Heart right ventricle (tissue), 16 donors: Measurements from ENCODE around the gene FBN1. TPM values are rescaled to one million over a fixed set of nuclear protein-coding genes. Genes with fewer than 3 reads are reported as not detected.

Source experiments
- ATAC-seq, 8 donors: fragments of 200-7000 bp; cut with Tn5 transposase; one replicate each; pipeline ENCODE4 v1.9.1; 2020; ENCODE audit warnings: mild to moderate bottlenecking in 8 of 8, moderate library complexity in 8 of 8, moderate number of reproducible peaks in 1 of 8
- DNase-seq, 2 donors: peaks; one replicate each; pipeline ENCODE4 v3.0.0-alpha.2; 2020
- H3K27ac ChIP-seq, 10 donors: fragments of 200-600 bp; sonication (generic) in 2 of 10; one replicate each; pipeline versions ENCODE4 v1.5.0 to v1.8.0; 2020 to 2022; ENCODE audit warnings: mild to moderate bottlenecking in 3 of 10
- H3K27me3 ChIP-seq, 7 donors: fragments of 200-600 bp; one replicate each; pipeline ENCODE4 v1.8.0; 2021 to 2022; ENCODE audit warnings: mild to moderate bottlenecking in 2 of 7
- H3K36me3 ChIP-seq, 9 donors: fragments of 200-600 bp; sonication (generic) in 1 of 9; one replicate each; pipeline versions ENCODE4 v1.5.0 to v1.8.0; 2020 to 2022; ENCODE audit warnings: mild to moderate bottlenecking in 2 of 9
- H3K4me1 ChIP-seq, 9 donors: fragments of 200-600 bp; sonication (generic) in 1 of 9; one replicate each; pipeline versions ENCODE4 v1.5.0 to v1.8.0; 2020 to 2022; ENCODE audit warnings: mild to moderate bottlenecking in 4 of 9
- H3K4me3 ChIP-seq, 10 donors: fragments of 200-600 bp; sonication (generic) in 2 of 10; one replicate each; pipeline versions ENCODE4 v1.5.0 to v1.8.0; 2020 to 2022; ENCODE audit warnings: mild to moderate bottlenecking in 7 of 10, moderate library complexity in 2 of 10
- H3K9me3 ChIP-seq, 11 donors: fragments of 200-600 bp in 10 of 11; sonication (generic) in 2 of 11; one replicate each; pipeline versions ENCODE4 v1.5.0 to v1.8.0; 2013 to 2022; ENCODE audit warnings: mild to moderate bottlenecking in 2 of 11, control low read depth in 1 of 11, moderate library complexity in 1 of 11
- CTCF ChIP-seq, 9 donors: fragments of 200-600 bp; sonication (generic) in 2 of 9; IDR thresholded peaks; one replicate each; pipeline versions ENCODE4 v1.5.0 to v1.8.0; 2021 to 2022; ENCODE audit warnings: antibody characterized with exemption in 9 of 9, mild to moderate bottlenecking in 5 of 9, moderate library complexity in 1 of 9
- WGBS, 2 donors: extraction: QIAGEN DNeasy Blood & Tissue Kit; methylation state at CpG; one replicate each; pipeline ENCODE4 v1.1.7; 2013; ENCODE audit warnings: inconsistent platforms in 1 of 2; 5-methylcytosine and 5-hydroxymethylcytosine counted together
- intact Hi-C, 10 donors: fragments of 100-400 bp; cut with DNase I; formaldehyde crosslinking; loops; one replicate each; pipeline versions ENCODE4 v1.11.1 to v1.14.2; 2022
- polyA plus RNA-seq, 2 donors: library from polyadenylated mRNA; stranded (reverse); fragments of 200-250 nt; gene quantifications; one replicate each; pipeline ENCODE4 v1.2.3, GENCODE V29; 2013
- total RNA-seq, 10 donors: library from RNA; stranded (reverse); fragmentation: NEBNext Ultra II Directional in 3 of 10; extraction: Animal tissue kit (Norgen Biotek cat#: 25700) in 3 of 10; gene quantifications; one replicate each; pipeline versions ENCODE4 v1.2.1 to v1.2.4, GENCODE V29; 2021 to 2023
- donor health status: Arrhythmogenic right ventricular cardiomyopathy.
- donor health status: ischemic (EF 13 %, LVEDD 7.1; RV severe dilation, severe dysfunction).
- donor health status: healthy with polysubstance abuse.
- donor health status: DM: no; HTN: yes; CAD: no.
- donor health status: DM: no; HTN: no; CAD: no.
- donor health status: ischemic (EF 25% LVEDD 6.9; RV normal size, moderate dysfunction).
- donor health status: ischemic (EF 25% LVEDD 5.7; RV mildly dilated, moderate dysfunction).
- donor health status: healthy.
- donor health status: DM: yes; HTN: yes; CAD: no.
- donor health status: Ischemic cardiomyopathy.
- donor health status: ischemic (EF 35%, LVEDD 5.7; RV mildly dilated, moderate dysfunction).
- donor health status: nonischemic (EF 11% LVEDD 7.7; RV severe dilation, severe dysfunction).
- donor health status: DM: yes; HTN: yes; CAD: no.
- donor health status: PGD.
- donor health status: ischemic (EF 29% LVEDD 5.4; RV normal size, mild dysfunction).
- donor health status: nonischemic (EF 23%, LVEDD 6.1; RV moderate dilation, normal function).

The FBN1 gene
- total and polyA plus RNA-seq, 12 donors: 7.0 to 116 (median 31.1) TPM

- 83 to 85% methylated on average over 5 of the region's 5 CpGs for WGBS, 2 donors
- no peak for TF ChIP-seq CTCF (IDR thresholded peaks at IDR 0.05)
- ATAC-seq (no peak), DNase-seq (no peak)
- intact Hi-C loops: loop anchor here in 2 of 10 donors (10.0 kb wide), 2 partner anchors 102 to 272 kb away; no protein-coding TSS in a partner anchor
- H3K9me3 ChIP-seq: no peaks in the 10 kb centered on the region
- no peak overlapping the region for H3K4me3 ChIP-seq
- peaks cover 0 to 53% (median 14%) of the 10 kb centered on the region in 9 donors for H3K4me1 ChIP-seq
- peak overlapping the region in 1 of 10 donors; percentile 32 for H3K27ac ChIP-seq
- H3K36me3 ChIP-seq: peaks cover 0 to 15% (median 0%) of the 10 kb centered on the region in 9 donors
- no peaks in the 10 kb centered on the region for H3K27me3 ChIP-seq
Observed at GRCh38 chr15:48636511-48636910, 9.0 kb downstream of the FBN1 start.

- no peaks in the 10 kb centered on the region for H3K27me3 ChIP-seq
- no peak overlapping the region for H3K4me3 ChIP-seq
- TF ChIP-seq CTCF (IDR thresholded peaks at IDR 0.05): no peak
- H3K27ac ChIP-seq: no peak overlapping the region
- DNase-seq (no peak), ATAC-seq (no peak)
- H3K36me3 ChIP-seq: peaks cover 0 to 15% (median 0%) of the 10 kb centered on the region in 9 donors
- H3K4me1 ChIP-seq: peaks cover 0 to 51% (median 10%) of the 10 kb centered on the region in 9 donors
- no peaks in the 10 kb centered on the region for H3K9me3 ChIP-seq
- 78 to 82% methylated on average over 2 of the region's 2 CpGs for WGBS, 2 donors
- intact Hi-C loops: loop anchor here in 2 of 10 donors (10.0 kb wide), 2 partner anchors 100 to 270 kb away; no protein-coding TSS in a partner anchor
Observed at GRCh38 chr15:48634893-48635292, 10.6 kb downstream of the FBN1 start.

- Histone ChIP-seq H3K4me3 (no peak overlapping the region), H3K36me3 (peaks cover 0 to 12% (median 0%) of the 10 kb centered on the region in 9 donors), H3K27me3 (no peaks in the 10 kb centered on the region), H3K27ac (peak overlapping the region in 1 of 10 donors; percentile 9), H3K4me1 (peaks cover 0 to 44% (median 10%) of the 10 kb centered on the region in 9 donors), H3K9me3 (no peaks in the 10 kb centered on the region)
- TF ChIP-seq CTCF (IDR thresholded peaks at IDR 0.05): no peak
- intact Hi-C loops: loop anchor here in 2 of 10 donors (10.0 kb wide), 2 partner anchors 99 to 269 kb away; no protein-coding TSS in a partner anchor
- ATAC-seq (no peak), DNase-seq (no peak)
- WGBS, 2 donors: 80 to 85% methylated on average over 3 of the region's 3 CpGs
Observed at GRCh38 chr15:48634096-48634495, 11.4 kb downstream of the FBN1 start.

GRCh38 chr15:48632651-48633050, 12.9 kb downstream of the FBN1 start:
- no peak for TF ChIP-seq CTCF (IDR thresholded peaks at IDR 0.05)
- H3K4me3 ChIP-seq: no peak overlapping the region
- peaks cover 0 to 45% (median 10%) of the 10 kb centered on the region in 9 donors for H3K4me1 ChIP-seq
- WGBS, 2 donors: 46 to 58% methylated on average over 1 of the region's 1 CpG
- no peaks in the 10 kb centered on the region for H3K9me3 ChIP-seq
- intact Hi-C loops: loop anchor here in 2 of 10 donors (10.0 kb wide), 2 partner anchors 98 to 268 kb away; no protein-coding TSS in a partner anchor
- DNase-seq (no peak), ATAC-seq (no peak)
- H3K36me3 ChIP-seq: peaks cover 0 to 7% (median 0%) of the 10 kb centered on the region in 9 donors
- H3K27me3 ChIP-seq: no peaks in the 10 kb centered on the region
- peak overlapping the region in 1 of 10 donors; percentile 7 for H3K27ac ChIP-seq
